NCI-H187 treated with DMSO at 0.1 percent for 48 hours (cell line): ENCODE results near the gene LAG3.
A peak's percentile ranks its signal among the peaks of the same experiment; 100 is the strongest.

Source experiments
- DNase-seq: peaks from one replicate; lab custom pipeline; 2025; lab: John Stamatoyannopoulos, UW

Gene LAG3

GRCh38 chr12:6824085-6824775 lies 51.9 kb downstream of the LAG3 start:
- DNase-seq: no peak

GRCh38 chr12:6824901-6825381 lies 52.6 kb downstream of the LAG3 start:
- no peak for DNase-seq

GRCh38 chr12:6825398-6826124 lies 53.2 kb downstream of the LAG3 start:
- peak; percentile 30 for DNase-seq

- DNase-seq: no peak
Observed at GRCh38 chr12:6826125-6826733, 53.9 kb downstream of the LAG3 start.

GRCh38 chr12:6826734-6827436 lies 54.6 kb downstream of the LAG3 start:
- DNase-seq: no peak

GRCh38 chr12:6827437-6827911 lies 55.2 kb downstream of the LAG3 start:
- peak; percentile 58 for DNase-seq
